ENCODE results near the gene FGGY.

- no peak for TF ChIP-seq EZH2 (IDR thresholded peaks at IDR 0.05; ENCODE audit: low read depth)
- TF ChIP-seq, protein P1, sequence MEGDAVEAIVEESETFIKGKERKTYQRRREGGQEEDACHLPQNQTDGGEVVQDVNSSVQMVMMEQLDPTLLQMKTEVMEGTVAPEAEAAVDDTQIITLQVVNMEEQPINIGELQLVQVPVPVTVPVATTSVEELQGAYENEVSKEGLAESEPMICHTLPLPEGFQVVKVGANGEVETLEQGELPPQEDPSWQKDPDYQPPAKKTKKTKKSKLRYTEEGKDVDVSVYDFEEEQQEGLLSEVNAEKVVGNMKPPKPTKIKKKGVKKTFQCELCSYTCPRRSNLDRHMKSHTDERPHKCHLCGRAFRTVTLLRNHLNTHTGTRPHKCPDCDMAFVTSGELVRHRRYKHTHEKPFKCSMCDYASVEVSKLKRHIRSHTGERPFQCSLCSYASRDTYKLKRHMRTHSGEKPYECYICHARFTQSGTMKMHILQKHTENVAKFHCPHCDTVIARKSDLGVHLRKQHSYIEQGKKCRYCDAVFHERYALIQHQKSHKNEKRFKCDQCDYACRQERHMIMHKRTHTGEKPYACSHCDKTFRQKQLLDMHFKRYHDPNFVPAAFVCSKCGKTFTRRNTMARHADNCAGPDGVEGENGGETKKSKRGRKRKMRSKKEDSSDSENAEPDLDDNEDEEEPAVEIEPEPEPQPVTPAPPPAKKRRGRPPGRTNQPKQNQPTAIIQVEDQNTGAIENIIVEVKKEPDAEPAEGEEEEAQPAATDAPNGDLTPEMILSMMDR (conservative IDR thresholded peaks at IDR 0.05): no peak
These were observed 451.2 kb downstream of the FGGY start for GRCh38 chr1:59748123-59748522.
